SKM-1 treated with dmso at 0.1 percent for 144 hours (cell line): ENCODE measurements around the gene ACR.

Source experiments
- DNase-seq: peaks from one replicate; lab custom pipeline; 2025; ENCODE audit not compliant: unreplicated experiment; lab: John Stamatoyannopoulos, UW

Gene ACR

DNA sequence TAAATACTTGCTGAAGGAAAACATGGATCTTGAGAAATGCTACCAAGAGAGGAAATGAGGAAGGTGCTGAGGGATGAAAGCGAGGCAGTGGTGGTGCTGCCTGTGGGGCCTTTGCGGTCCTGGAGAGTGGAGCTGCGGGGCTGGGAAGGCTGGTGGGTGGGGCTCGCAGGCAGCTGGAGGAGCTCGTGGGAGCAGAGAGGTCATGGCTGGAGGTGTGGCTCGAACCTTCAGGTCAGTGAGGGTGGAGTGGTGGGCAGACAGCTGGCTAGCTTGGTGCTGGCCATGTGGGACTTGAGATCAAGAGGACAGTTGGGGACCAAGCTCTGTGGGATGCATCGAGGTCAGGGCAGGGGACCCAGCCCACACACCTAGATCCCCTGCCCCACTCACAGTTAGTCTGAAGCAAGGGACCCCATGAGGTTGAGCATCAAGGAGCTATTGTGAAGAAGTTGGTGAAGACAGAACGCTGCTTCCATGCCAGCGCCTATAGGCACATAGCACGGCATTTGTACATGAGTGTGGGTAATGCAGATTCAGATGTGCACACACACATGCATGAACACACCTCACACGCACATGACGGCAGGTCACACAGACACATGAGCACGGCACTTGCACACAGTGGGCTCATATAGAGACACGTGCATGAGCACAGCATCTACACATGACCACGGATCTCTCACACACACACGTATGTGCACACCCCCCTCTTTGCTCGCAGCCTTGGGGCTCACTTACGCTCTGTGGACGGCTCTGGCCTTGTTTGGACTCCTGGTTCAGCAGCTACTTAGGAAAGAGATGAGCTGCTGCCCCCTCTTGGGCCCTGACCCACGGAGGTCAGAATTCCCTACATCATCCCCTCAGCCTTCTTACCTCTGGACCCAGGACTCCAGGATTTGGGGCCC lies 34.9 kb upstream of the ACR start:
- DNase-seq, result no peak

DNA sequence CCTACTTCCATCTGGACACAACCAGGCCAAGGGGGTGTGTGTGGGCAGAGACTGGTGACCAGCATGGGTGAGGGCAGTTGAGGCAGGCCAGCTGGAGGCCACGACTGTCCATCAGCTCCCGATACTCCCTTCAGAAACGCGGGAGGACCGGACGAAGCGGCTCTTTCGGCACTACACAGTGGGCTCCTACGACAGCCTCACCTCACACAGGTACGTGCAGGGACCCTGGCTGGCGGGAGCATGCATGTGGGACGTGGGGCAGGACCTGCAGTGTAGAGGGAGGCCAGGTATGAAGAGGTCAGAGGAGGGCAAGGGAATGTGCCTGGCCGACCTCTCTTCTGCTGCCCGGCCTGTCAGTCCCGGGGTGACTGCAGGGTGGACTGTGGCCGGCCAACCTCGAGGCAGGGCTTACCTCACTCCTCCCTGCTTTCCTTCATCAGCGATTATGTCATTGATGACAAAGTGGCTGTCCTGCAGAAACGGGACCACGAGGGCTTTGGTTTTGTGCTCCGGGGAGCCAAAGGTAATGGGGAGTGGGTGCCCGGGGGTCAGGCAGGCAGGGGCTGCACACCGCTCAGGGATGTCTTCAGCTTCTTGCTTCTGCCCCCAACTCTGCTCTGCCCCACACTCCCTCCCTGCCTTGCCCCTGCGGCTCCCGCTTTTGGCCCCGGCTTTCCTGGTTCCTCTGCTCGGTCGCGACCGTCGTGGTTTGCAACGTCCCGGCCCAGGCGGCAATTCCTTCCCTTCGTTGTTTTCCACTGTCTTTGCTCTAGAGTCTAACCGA lies 34.1 kb upstream of the ACR start:
- DNase-seq, result no peak

DNA sequence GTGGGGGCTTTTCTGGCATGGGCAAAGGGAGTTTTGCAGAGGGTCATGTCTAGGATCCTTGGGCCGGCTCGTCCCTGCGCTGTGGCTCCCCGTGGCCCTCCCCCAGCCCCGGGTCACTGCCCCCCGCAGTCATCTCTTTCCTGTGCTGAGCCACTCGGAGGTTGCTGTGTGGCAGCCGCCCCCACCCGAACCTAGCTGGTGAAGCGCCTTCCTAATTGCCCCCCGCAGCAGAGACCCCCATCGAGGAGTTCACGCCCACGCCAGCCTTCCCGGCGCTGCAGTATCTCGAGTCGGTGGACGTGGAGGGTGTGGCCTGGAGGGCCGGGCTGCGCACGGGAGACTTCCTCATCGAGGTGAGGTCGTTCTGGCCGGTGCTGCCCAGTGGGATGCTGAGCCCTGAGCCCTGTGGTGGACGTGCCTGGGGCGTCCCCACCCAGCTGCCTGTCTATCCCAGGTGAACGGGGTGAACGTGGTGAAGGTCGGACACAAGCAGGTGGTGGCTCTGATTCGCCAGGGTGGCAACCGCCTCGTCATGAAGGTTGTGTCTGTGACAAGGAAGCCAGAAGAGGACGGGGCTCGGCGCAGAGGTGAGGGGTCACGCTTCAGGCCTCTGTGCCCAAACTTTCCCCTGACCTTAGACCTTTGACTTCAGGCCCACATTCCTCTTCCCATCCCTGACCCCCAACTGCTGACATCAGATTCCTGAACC lies 33.3 kb upstream of the ACR start:
- DNase-seq, result no peak

DNA sequence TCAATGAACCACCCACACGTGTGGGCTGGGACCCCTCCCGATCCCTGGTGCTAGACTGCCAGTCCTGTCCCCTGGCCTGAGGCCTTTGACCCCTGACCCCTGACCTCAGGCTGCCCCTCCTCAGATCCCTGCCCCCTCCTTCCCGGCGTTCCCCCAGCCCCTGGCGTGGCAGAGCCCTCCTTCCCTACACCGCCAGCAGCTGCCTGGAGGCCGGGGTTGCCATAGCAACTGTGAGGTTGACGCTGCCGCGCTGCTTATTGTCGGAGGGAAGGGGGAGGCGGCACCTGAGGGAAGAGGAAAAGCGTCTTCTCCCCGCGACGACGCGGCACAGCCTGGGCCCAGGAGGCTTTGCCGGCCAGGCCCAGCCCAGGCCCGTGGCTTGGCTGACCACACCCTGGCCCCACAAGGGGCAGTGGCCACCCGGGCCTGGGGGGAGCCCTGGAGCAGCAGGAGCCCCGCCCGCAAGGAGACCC lies 32.7 kb upstream of the ACR start:
- DNase-seq, result no peak

DNA sequence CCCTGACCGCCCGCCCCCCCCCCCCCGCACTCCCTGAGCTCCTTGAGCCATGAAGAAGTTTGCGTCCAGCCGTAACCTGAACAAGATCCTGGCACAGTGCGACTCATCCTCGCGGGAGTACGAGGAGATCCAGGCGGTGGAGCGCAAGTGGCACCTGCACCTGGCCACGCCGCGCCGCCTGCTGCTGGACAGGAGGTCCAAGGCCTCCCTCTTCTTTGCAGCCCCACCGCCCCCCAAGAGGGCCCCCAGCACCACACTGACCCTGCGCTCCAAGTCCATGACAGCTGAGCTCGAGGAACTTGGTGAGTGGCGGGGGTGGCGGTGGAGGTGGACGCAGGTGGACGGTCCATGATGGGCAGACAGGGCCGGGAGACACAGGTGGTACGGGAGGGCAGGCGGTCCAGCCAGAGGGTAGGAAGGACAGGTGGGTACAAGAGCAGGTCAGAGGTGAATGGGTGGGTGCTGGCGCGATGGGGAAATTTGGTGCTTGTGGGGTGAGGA lies 32.1 kb upstream of the ACR start:
- no peak for DNase-seq

DNA sequence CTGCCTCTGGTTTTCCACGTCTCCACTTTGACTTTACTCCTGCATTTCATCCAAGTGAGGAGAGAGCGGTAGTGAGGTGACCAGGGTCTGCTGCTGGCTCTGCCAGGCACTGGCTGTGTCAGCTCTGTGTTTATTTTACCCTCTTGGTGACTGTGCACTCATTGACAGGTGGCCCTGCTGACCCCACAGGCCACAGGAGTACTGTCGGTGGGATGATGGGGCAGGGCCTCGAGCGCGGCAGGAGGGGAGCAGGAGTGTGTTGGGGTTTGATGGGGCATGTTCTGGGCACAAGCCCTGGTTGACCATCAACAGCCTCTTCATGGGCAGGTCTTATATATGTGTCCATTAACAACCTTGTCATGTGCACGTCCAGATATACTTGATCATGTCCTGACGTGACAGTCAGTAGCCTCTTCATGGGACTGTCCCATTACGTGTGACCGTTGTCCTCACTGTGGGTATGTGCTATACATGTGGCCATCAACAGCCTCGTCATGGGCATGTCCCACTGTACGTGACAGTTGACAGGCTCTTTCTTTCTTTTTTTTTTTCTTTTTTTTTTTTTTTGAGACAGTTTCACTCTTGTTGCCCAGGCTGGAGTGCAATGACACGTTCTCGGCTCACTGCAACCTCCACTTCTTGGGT lies 31.4 kb upstream of the ACR start:
- DNase-seq, result no peak

DNA sequence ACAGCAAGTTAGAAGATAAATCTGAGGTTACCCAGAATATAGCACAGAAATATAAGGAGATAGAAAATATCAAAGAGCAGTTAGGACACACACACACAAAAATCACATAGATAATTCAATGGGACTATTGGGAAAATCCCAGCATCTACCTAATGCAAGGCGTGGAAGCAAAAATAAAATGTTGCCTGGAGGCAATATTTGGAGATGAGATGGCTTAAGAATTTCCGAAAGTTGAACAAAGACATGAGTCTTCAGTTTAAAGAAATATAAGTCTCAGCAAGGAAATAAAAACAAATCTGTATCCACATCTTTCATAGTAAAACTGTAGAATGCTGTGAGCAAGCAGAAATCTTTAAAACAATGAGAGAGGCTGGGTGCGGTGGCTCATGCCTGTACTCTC lies 29.5 kb upstream of the ACR start:
- no peak for DNase-seq

DNA sequence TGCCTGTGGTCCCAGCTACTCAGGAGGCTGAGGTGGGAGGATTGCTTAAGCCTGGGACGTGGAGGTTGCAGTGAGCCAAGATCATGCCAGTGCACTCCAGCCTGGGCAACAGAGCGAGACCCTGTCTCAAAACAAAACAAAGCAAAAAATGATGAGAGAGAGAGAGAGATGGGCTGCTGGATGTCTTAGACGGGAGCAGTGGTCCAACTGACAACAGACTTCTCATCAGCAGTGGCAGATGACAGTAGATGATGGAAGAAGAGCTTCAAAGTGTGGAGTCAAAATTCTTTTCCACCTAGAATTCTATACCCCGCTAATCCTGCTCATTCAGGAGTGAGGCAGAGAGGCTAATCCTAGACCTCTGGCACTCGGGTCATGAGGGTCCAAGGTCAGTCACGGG lies 29.0 kb upstream of the ACR start:
- DNase-seq, result no peak

DNA sequence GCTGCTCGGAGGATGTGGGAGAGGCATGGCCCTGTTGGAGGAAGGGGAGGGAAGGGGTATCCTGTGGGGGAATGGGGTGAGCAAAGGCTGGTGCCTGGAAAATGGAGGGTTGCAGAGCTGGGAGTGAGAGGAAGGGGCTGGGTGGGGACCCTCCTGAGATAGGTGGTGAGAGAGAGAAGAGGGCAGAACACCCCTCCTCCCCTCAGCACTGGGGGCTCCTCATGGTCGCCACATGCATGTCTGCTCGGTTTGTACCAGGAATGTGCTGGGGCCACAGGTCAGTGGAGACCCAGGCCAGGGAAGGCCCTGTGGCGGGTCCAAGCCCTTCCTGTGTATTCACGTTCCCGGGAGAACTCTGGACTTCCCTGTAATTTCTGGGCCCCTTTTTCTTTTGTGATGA lies 27.8 kb upstream of the ACR start:
- DNase-seq, result no peak

DNA sequence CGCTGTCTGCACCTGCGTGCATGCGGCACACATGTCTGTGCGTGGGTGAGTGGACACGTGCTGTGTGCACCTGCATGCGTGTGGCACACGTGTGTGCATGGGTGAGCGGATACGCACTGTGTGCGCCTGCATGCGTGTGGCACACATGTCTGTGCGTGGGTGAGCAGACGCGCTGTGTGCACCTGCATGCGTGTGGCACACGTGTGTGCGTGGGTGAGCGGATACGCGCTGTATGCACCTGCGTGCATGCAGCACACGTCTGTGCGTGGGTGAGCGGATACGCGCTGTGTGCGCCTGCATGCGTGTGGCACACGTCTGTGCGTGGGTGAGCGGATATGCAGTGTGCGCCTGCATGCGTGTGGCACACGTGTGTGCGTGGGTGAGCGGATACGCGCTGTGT lies 27.1 kb upstream of the ACR start:
- no peak for DNase-seq

DNA sequence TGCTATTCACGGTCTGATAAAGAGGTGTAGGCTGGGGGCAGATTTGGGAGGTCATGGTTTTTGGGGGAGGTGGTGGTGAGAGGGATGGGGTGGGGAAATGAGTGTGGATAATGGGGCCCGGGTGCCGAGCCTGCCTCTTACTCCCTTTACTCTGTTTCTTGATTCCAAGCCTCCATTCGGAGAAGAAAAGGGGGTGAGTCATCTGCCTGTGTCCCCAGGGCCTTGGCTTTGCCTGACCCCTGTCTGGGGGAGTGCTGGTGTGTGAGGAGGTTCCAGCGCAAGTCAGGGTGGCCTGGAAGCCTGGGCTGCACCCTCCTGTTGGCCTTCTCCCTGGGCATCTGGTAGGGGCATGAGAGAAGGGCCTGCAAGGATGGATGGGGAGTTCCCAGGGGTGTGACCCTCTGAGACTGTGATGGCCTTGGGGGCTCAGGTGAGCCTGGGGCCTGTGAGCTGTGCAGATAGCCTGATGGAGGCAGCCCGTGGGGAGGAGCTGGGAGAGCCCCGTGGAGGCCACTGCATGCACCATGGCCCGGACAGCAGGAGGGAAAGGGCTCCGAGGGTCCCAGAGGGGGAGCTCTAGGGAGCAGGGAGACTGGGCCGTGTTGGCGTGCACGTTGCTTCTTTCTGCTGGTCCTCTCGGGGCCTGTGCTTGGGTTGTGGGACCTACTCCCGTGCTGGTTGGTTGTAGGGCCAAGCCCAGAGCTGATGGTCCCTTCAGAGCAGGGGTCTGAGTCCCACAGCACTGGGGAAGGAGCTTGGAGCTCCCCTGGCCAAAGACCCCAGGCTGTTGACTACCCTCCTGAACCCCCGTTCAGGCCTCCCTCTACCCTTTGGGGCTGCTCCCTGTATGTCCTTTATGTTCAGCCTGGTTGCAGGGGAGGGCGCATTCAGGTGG lies 26.3 kb upstream of the ACR start:
- DNase-seq, result no peak

DNA sequence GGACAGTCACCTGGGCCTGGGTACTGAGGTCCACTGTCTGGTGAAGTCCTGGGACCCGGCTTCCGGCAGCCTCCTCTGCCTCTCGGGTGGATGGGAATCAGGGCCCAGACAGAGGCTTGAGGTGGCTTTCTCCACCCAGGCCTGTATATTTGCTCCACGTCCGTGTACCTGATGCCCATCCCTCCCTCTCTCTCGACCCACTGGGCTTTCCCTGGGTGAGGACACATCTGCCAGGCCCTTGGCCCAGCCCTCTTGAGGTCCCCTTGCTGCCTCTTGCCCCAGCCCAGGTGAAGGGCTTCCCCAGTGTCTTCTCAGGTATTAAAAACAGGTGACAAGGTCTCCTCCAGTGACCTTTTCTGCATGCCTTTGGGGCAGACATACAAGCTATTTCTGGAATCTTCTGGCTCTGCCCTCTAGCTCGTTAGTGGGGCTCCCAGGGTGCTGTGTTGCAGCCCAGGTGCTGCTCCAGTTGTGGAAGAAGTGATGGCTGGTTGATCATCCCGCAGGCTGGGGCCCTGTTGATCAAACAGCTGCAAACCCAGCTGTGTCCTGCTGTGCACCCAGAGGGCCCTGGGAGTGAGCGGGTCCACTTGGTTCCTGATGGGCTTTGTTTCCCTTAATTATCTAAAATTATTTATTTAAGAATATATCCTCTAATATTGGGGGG lies 25.5 kb upstream of the ACR start:
- DNase-seq, result no peak

DNA sequence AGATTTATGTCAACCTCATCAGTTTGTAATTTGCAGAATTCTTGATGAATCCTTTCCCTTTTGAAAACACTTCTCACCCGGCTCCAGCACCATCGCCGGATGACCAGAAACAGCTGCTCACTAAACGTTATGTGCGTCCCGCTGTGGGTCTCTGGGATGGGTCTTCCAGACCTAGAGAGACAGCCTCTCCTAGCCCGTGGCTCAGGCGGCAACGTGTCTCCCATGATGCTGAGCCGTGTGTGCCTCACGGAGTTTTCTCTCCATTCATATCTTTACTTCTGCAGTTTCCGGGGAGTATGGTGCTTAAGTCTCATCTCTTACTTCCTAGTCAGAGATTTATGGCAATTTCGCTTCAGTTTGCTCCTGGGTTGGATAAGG lies 25.0 kb upstream of the ACR start:
- no peak for DNase-seq

DNA sequence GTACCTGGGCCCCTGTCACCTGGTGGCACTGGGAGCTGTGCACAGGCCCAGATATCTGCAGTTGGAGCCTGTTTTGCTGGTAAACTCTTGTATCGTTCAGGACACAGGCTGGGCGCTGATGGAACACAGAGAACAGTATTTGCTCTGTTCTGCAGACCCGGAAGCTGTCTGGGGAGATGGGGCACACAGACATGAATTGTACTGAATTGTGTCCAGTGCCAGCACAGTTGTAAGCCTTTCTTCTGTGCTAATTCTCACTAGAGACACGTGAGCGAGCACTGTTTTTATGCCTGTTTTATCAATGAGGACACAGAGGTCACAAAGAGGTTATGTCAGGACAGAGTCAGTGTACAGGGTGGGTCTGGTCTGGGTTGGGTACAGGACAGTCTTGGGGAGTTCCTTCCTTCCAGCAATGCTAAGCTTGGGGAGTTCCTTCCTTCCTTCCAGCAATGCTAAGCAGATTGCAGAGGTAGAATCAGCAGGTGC lies 24.4 kb upstream of the ACR start:
- DNase-seq, result no peak

DNA sequence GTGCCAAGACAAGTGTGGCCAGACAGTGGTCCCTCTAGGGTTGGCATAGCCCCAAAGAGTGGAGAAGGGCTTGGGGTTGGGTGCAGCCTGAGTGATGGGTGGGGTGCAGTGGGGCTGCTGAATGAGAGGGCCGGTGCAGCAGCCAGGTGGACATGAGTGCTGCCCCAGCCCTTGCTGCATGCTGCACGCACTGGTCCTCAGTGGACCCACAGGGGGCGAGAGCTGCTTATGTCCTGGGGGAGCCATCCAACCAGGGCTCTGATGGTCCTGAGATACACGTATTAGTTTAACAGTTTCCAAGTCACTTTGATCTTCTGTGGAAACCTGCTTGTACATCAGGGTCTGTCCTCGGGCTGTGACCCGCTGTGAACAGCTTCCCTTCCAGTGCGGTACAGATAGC lies 23.9 kb upstream of the ACR start:
- no peak for DNase-seq

DNA sequence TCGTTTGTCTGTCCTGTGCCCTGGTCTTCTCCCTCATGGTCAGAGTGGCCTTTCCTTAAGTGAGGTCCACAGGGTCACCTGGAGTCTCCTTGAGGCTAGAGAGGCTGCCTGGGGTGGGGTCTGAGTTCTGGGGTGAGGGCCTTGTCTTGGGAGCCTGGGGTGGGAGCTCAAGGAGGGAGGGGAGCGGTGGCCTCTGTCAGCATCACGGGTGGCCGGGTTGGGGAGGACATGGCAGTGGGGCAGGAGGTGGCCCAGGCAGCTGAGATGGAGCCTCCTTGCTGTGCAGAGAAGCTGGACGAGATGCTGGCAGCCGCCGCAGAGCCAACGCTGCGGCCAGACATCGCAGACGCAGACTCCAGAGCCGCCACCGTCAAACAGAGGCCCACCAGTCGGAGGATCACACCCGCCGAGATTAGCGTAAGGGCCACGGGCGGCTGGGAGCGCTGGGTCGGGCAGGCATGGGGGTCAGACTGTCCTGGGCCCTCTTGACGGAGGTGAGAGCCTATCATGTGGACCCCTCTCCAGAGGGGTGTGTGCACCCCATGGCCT lies 23.3 kb upstream of the ACR start:
- no peak for DNase-seq

DNA sequence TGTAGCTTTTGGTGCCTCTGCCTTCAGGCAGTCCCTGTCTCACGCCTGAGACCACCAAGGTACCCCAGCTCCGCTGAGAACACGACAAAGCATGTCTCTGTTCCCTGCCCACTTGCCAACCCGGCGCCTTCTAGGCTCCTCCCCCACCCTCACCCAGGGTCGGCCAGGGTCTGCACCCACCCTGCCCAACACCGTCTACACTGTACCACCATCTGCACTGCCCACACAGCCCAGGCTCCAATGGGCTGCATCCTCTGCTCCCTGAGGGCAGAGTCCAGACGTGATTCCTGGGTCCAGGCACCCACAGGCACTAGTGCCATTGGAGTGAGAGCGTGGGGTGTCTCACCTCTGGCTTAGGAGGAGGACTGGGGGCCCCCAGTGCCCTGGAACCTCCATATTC lies 22.8 kb upstream of the ACR start:
- no peak for DNase-seq

DNA sequence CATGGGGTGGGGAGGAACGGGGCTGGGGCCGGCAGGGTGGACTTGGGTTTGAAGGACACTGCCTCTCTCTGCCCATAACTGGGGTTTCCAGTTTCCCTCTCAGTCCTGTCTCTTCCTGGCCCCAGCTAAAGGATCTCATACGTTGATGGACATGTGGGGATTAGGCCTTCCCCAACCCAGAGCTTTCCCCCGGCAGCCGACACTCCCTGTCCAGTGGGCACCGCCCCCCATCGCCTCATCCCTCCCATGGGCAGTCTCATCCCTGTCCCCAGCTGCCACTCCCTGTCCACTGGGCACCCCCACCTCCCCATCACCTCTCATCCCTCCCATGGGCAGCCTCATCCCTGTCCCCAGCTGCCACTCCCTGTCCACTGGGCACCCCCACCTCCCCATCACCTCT lies 22.2 kb upstream of the ACR start:
- DNase-seq, result no peak
